ENCODE measurements around the gene ZNF541. TPM values are rescaled to one million over a fixed set of nuclear protein-coding genes. Genes with fewer than 3 reads are reported as not detected.

The ZNF541 gene
- total and polyA plus RNA-seq, 2 experiments from 2014 or later: 0.26 to 0.42 TPM

DNA sequence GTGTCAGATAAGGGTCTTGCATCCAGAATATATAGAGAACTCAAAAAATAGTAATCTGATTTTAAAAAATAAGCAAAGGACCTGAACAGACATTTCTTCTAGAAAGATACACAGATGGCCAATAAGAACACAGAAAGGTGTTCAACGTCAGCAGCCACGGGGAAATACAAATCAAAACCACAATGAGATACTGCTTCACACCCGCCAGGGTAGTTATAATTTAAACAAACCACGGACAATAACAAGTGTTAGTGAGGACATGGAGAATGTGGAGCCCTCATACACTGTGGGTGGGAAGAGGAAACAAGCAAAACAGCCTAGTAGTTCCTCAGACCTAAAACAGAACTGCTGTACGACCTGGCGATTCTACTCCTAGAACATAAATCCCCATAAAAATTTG lies 31.4 kb downstream of the ZNF541 start:
- no peak overlapping the region for H3K27ac ChIP-seq (ENCODE audit: low read depth)
- Mint-ChIP-seq H3K27me3 (ENCODE audit: insufficient read depth, low read depth, poor library complexity) (peaks cover 6% of the 10 kb centered on the region), H3K36me3 (ENCODE audit: low read depth) (no peaks in the 10 kb centered on the region), H3K27ac (no peak overlapping the region), H3K4me3 (no peak overlapping the region), H3K4me1 (peaks cover 5% of the 10 kb centered on the region; the same call in 1 of the 3 replicates), H3K9me3 (peaks cover 2% of the 10 kb centered on the region; the same call in 1 of the 3 replicates)
- H3K79me2 ChIP-seq (replicated peaks; ENCODE audit: insufficient read depth): no peaks in the 10 kb centered on the region
- no peak overlapping the region for H2AFZ ChIP-seq
- H3K36me3 ChIP-seq (ENCODE audit: insufficient read depth): no peaks in the 10 kb centered on the region
- no peaks in the 10 kb centered on the region; the same call in 1 of the 2 replicates for H3F3A ChIP-seq (replicated peaks; ENCODE audit: low read depth)
- H4K20me1 ChIP-seq (replicated peaks; ENCODE audit: insufficient read depth): no peaks in the 10 kb centered on the region
- no peak overlapping the region for H3K4me3 ChIP-seq
- ATAC-seq: no peak
- H3K27me3 ChIP-seq (ENCODE audit: insufficient read depth): no peaks in the 10 kb centered on the region
- no peak for DNase-seq (ENCODE audit: low spot score)
- TF ChIP-seq ZNF114 (CRISPR knock-in tag; IDR thresholded peaks at IDR 0.05) (no peak), EZH2phosphoT487 (IDR thresholded peaks at IDR 0.05; ENCODE audit: unreplicated experiment) (no peak), CREB1 (CRISPR knock-in tag; IDR thresholded peaks at IDR 0.05; ENCODE audit: low read depth) (no peak), POLR2AphosphoS5 (IDR thresholded peaks at IDR 0.05; ENCODE audit: low read depth) (no peak), EZH2 (IDR thresholded peaks at IDR 0.05; ENCODE audit: low read depth, unreplicated experiment) (no peak), STAT1 (IDR thresholded peaks at IDR 0.05; ENCODE audit: unreplicated experiment) (no peak), ZNF331 (CRISPR knock-in tag; IDR thresholded peaks at IDR 0.05; ENCODE audit: low read depth) (no peak), JUNB (IDR thresholded peaks at IDR 0.05; ENCODE audit: unreplicated experiment) (no peak), NANOG (IDR thresholded peaks at IDR 0.05; ENCODE audit: borderline replicate concordance) (no peak)
- TF ChIP-seq, protein P1, sequence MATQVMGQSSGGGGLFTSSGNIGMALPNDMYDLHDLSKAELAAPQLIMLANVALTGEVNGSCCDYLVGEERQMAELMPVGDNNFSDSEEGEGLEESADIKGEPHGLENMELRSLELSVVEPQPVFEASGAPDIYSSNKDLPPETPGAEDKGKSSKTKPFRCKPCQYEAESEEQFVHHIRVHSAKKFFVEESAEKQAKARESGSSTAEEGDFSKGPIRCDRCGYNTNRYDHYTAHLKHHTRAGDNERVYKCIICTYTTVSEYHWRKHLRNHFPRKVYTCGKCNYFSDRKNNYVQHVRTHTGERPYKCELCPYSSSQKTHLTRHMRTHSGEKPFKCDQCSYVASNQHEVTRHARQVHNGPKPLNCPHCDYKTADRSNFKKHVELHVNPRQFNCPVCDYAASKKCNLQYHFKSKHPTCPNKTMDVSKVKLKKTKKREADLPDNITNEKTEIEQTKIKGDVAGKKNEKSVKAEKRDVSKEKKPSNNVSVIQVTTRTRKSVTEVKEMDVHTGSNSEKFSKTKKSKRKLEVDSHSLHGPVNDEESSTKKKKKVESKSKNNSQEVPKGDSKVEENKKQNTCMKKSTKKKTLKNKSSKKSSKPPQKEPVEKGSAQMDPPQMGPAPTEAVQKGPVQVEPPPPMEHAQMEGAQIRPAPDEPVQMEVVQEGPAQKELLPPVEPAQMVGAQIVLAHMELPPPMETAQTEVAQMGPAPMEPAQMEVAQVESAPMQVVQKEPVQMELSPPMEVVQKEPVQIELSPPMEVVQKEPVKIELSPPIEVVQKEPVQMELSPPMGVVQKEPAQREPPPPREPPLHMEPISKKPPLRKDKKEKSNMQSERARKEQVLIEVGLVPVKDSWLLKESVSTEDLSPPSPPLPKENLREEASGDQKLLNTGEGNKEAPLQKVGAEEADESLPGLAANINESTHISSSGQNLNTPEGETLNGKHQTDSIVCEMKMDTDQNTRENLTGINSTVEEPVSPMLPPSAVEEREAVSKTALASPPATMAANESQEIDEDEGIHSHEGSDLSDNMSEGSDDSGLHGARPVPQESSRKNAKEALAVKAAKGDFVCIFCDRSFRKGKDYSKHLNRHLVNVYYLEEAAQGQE (IDR thresholded peaks at IDR 0.05; ENCODE audit: unreplicated experiment): no peak
- TF ChIP-seq, protein P2, sequence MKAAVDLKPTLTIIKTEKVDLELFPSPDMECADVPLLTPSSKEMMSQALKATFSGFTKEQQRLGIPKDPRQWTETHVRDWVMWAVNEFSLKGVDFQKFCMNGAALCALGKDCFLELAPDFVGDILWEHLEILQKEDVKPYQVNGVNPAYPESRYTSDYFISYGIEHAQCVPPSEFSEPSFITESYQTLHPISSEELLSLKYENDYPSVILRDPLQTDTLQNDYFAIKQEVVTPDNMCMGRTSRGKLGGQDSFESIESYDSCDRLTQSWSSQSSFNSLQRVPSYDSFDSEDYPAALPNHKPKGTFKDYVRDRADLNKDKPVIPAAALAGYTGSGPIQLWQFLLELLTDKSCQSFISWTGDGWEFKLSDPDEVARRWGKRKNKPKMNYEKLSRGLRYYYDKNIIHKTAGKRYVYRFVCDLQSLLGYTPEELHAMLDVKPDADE (IDR thresholded peaks at IDR 0.05): no peak
- TF ChIP-seq, protein P3, sequence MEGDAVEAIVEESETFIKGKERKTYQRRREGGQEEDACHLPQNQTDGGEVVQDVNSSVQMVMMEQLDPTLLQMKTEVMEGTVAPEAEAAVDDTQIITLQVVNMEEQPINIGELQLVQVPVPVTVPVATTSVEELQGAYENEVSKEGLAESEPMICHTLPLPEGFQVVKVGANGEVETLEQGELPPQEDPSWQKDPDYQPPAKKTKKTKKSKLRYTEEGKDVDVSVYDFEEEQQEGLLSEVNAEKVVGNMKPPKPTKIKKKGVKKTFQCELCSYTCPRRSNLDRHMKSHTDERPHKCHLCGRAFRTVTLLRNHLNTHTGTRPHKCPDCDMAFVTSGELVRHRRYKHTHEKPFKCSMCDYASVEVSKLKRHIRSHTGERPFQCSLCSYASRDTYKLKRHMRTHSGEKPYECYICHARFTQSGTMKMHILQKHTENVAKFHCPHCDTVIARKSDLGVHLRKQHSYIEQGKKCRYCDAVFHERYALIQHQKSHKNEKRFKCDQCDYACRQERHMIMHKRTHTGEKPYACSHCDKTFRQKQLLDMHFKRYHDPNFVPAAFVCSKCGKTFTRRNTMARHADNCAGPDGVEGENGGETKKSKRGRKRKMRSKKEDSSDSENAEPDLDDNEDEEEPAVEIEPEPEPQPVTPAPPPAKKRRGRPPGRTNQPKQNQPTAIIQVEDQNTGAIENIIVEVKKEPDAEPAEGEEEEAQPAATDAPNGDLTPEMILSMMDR (conservative IDR thresholded peaks at IDR 0.05; ENCODE audit: low read depth in 2 of 2): no peak
- H3K4me2 ChIP-seq: no peak overlapping the region
- no peaks in the 10 kb centered on the region for H3K4me1 ChIP-seq (ENCODE audit: insufficient read depth)
- H3K9me2 ChIP-seq (ENCODE audit: insufficient read depth): no peaks in the 10 kb centered on the region

All from GM23338 (cell line).